Glomerular endothelial cell (primary cell): ENCODE results near the gene SEPTIN8. TPM values are rescaled to one million over a fixed set of nuclear protein-coding genes. Genes with fewer than 3 reads are reported as not detected.

Source experiments
- DNase-seq: peaks from one replicate; pipeline ENCODE4 v3.0.0-alpha.2; 2011; ENCODE audit warnings: low read depth, low spot score; ENCODE audit errors: extremely low read depth
- total RNA-seq: library from RNA; depleted of rRNA; stranded (reverse); fragments of >200 nt; gene quantifications from 2 replicates; pipeline ENCODE4 v1.2.3, GENCODE V29; 2015

SEPTIN8 gene
- total RNA-seq, 1 donor from 2014 or later, result 60.4 TPM

- DNase-seq, result no peak
These were observed 10.8 kb downstream of the SEPTIN8 start for GRCh38 chr5:132766020-132766805.

GRCh38 chr5:132765311-132766019 lies 11.6 kb downstream of the SEPTIN8 start:
- no peak for DNase-seq

- DNase-seq, result no peak
These were observed 12.3 kb downstream of the SEPTIN8 start for GRCh38 chr5:132764671-132765238.

- no peak for DNase-seq
These were observed 13.0 kb downstream of the SEPTIN8 start for GRCh38 chr5:132764051-132764450.

GRCh38 chr5:132763181-132764036 lies 13.6 kb downstream of the SEPTIN8 start:
- no peak for DNase-seq

GRCh38 chr5:132762246-132763000 lies 14.6 kb downstream of the SEPTIN8 start:
- no peak for DNase-seq

- DNase-seq, result no peak
These were observed 15.5 kb downstream of the SEPTIN8 start for GRCh38 chr5:132761321-132762240.

- no peak for DNase-seq
These were observed 16.3 kb downstream of the SEPTIN8 start for GRCh38 chr5:132760601-132761317.

- no peak for DNase-seq
These were observed 17.0 kb downstream of the SEPTIN8 start for GRCh38 chr5:132760049-132760420.

GRCh38 chr5:132759114-132760048 lies 17.7 kb downstream of the SEPTIN8 start:
- DNase-seq, result no peak

GRCh38 chr5:132758451-132758850 lies 18.6 kb downstream of the SEPTIN8 start:
- no peak for DNase-seq

- DNase-seq, result no peak
These were observed 20.5 kb downstream of the SEPTIN8 start for GRCh38 chr5:132756542-132756941.

GRCh38 chr5:132754947-132755346 lies 22.1 kb downstream of the SEPTIN8 start:
- no peak for DNase-seq

GRCh38 chr5:132754111-132754510 lies 22.9 kb downstream of the SEPTIN8 start:
- DNase-seq, result no peak

- no peak for DNase-seq
These were observed 23.7 kb downstream of the SEPTIN8 start for GRCh38 chr5:132753135-132753987.

GRCh38 chr5:132752581-132753125 lies 24.4 kb downstream of the SEPTIN8 start:
- DNase-seq, result no peak
